ENCODE measurements around the gene SCUBE1. TPM values are rescaled to one million over a fixed set of nuclear protein-coding genes. Genes with fewer than 3 reads are reported as not detected.

The SCUBE1 gene
- total and polyA plus RNA-seq, 2 experiments from 2014 or later: 0.81 to 3.2 TPM

DNA sequence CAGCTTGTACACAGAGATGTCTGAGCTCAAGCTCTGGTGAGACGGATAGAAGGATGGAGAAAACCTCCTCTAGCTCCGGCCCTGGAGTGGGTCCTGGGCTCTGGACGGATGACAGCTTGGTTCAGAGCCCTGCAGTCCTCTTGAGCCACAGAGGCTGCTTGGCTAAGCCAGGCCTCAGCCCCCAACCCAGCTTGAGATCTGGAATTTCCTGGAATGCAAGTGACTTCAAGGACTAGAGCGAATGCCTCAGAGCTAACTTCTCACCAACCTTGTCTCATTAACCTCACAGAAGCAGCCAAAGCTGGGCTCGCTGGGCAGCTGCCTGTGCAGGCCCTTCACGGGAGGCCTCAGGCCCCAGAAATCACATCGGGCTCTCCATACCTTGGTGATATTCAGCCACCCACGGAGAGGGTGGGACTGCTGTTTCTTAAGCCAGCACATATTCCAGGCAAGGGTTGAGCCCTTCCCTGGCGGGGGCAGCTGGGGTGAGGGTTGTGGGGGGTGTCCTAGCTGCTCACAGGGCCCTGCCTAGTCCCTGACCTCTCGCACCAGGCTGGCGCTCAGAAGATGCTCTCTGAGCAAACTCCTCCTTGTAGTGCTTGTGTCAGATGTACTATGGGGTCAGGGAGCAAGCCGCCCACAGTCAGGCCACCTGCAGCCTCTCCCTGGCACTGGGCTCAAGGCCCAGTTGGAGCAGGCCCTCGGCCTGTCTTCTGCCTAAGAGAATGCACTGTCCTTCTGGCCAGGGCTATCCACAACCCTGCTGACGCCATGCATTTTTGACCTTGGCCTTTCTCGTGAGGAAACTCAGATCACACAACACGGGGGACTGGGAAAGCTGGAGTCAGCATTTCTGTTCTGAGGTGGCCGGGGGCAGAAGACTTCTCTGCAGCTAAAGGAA lies 82.6 kb downstream of the SCUBE1 start:
- H3K4me3 ChIP-seq: no peak overlapping the region
- Mint-ChIP-seq H3K4me1 (peaks cover 3% of the 10 kb centered on the region), H3K9me3 (no peaks in the 10 kb centered on the region), H3K27me3 (ENCODE audit: insufficient read depth, low read depth, poor library complexity) (peaks cover 14% of the 10 kb centered on the region), H3K36me3 (ENCODE audit: low read depth) (no peaks in the 10 kb centered on the region; the same call in 2 of the 3 replicates), H3K27ac (no peak overlapping the region), H3K4me3 (no peak overlapping the region)
- H3K27ac ChIP-seq (ENCODE audit: low read depth): no peak overlapping the region
- H3K79me2 ChIP-seq (replicated peaks; ENCODE audit: insufficient read depth): no peaks in the 10 kb centered on the region
- H2AFZ ChIP-seq: no peak overlapping the region
- no peaks in the 10 kb centered on the region for H3K27me3 ChIP-seq (ENCODE audit: insufficient read depth)
- TF ChIP-seq REST (IDR thresholded peaks at IDR 0.05; ENCODE audit: unreplicated experiment): no peak
- TF ChIP-seq, protein P1, sequence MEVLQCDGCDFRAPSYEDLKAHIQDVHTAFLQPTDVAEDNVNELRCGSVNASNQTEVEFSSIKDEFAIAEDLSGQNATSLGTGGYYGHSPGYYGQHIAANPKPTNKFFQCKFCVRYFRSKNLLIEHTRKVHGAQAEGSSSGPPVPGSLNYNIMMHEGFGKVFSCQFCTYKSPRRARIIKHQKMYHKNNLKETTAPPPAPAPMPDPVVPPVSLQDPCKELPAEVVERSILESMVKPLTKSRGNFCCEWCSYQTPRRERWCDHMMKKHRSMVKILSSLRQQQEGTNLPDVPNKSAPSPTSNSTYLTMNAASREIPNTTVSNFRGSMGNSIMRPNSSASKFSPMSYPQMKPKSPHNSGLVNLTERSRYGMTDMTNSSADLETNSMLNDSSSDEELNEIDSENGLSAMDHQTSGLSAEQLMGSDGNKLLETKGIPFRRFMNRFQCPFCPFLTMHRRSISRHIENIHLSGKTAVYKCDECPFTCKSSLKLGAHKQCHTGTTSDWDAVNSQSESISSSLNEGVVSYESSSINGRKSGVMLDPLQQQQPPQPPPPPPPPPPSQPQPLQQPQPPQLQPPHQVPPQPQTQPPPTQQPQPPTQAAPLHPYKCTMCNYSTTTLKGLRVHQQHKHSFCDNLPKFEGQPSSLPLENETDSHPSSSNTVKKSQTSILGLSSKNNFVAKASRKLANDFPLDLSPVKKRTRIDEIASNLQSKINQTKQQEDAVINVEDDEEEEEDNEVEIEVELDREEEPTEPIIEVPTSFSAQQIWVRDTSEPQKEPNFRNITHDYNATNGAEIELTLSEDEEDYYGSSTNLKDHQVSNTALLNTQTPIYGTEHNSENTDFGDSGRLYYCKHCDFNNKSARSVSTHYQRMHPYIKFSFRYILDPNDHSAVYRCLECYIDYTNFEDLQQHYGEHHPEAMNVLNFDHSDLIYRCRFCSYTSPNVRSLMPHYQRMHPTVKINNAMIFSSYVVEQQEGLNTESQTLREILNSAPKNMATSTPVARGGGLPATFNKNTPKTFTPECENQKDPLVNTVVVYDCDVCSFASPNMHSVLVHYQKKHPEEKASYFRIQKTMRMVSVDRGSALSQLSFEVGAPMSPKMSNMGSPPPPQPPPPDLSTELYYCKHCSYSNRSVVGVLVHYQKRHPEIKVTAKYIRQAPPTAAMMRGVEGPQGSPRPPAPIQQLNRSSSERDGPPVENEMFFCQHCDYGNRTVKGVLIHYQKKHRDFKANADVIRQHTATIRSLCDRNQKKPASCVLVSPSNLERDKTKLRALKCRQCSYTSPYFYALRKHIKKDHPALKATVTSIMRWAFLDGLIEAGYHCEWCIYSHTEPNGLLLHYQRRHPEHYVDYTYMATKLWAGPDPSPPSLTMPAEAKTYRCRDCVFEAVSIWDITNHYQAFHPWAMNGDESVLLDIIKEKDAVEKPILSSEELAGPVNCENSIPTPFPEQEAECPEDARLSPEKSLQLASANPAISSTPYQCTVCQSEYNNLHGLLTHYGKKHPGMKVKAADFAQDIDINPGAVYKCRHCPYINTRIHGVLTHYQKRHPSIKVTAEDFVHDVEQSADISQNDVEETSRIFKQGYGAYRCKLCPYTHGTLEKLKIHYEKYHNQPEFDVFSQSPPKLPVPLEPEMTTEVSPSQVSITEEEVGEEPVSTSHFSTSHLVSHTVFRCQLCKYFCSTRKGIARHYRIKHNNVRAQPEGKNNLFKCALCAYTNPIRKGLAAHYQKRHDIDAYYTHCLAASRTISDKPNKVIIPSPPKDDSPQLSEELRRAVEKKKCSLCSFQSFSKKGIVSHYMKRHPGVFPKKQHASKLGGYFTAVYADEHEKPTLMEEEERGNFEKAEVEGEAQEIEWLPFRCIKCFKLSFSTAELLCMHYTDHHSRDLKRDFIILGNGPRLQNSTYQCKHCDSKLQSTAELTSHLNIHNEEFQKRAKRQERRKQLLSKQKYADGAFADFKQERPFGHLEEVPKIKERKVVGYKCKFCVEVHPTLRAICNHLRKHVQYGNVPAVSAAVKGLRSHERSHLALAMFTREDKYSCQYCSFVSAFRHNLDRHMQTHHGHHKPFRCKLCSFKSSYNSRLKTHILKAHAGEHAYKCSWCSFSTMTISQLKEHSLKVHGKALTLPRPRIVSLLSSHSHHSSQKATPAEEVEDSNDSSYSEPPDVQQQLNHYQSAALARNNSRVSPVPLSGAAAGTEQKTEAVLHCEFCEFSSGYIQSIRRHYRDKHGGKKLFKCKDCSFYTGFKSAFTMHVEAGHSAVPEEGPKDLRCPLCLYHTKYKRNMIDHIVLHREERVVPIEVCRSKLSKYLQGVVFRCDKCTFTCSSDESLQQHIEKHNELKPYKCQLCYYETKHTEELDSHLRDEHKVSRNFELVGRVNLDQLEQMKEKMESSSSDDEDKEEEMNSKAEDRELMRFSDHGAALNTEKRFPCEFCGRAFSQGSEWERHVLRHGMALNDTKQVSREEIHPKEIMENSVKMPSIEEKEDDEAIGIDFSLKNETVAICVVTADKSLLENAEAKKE (CRISPR knock-in tag; IDR thresholded peaks at IDR 0.05): 0 out of 2 replicates have a peak, but pooled peaks have one; percentile 14
- TF ChIP-seq ZNF114 (CRISPR knock-in tag; IDR thresholded peaks at IDR 0.05): no peak
- TF ChIP-seq EZH2phosphoT487 (IDR thresholded peaks at IDR 0.05; ENCODE audit: unreplicated experiment): no peak
- no peak for TF ChIP-seq POLR2AphosphoS5 (IDR thresholded peaks at IDR 0.05; ENCODE audit: low read depth)
- ATAC-seq (peak; percentile 55), DNase-seq (ENCODE audit: low spot score) (peak; percentile 42)
- no peak overlapping the region for H3K4me2 ChIP-seq
- no peaks in the 10 kb centered on the region for H3F3A ChIP-seq (replicated peaks; ENCODE audit: low read depth)
- H3K4me1 ChIP-seq (ENCODE audit: insufficient read depth): no peaks in the 10 kb centered on the region
- 0 out of 2 replicates have a peak, but pooled peaks cover 5% of the 10 kb centered on the region for H4K20me1 ChIP-seq (replicated peaks; ENCODE audit: insufficient read depth)
- H3K36me3 ChIP-seq (ENCODE audit: insufficient read depth): no peaks in the 10 kb centered on the region
- no peaks in the 10 kb centered on the region for H3K9me2 ChIP-seq (ENCODE audit: insufficient read depth)
